HAP-1 (cell line): ENCODE measurements around the gene TMEM51.

Source experiments
- DNase-seq, 2 experiments: peaks; one replicate each; pipeline ENCODE4 v3.0.0-alpha.2; 2016 to 2020; ENCODE audit warnings: low spot score in 2 of 2
- H3K27me3 ChIP-seq: fragments of 250-450 bp; sonication (Bioruptor Pico); 2 replicates; pipeline ENCODE4 v1.5.1; 2020; ENCODE audit warnings: low read depth, mild to moderate bottlenecking, moderate library complexity
- H3K36me3 ChIP-seq: fragments of 250-450 bp; sonication (Bioruptor Pico); replicated peaks from 2 replicates; pipeline ENCODE4 v1.5.1; 2020; ENCODE audit warnings: mild to moderate bottlenecking
- H3K4me1 ChIP-seq: fragments of 250-450 bp; sonication (Bioruptor Pico); 2 replicates; pipeline ENCODE4 v1.5.1; 2020; ENCODE audit warnings: mild to moderate bottlenecking
- H3K4me3 ChIP-seq: fragments of 250-450 bp; sonication (Bioruptor Pico); 2 replicates; pipeline ENCODE4 v1.5.1; 2020; ENCODE audit warnings: mild to moderate bottlenecking, moderate library complexity
- H3K9me3 ChIP-seq: fragments of 250-450 bp; sonication (Bioruptor Pico); 2 replicates; pipeline ENCODE4 v1.5.1; 2020; ENCODE audit warnings: mild to moderate bottlenecking, moderate library complexity
- in situ Hi-C: fragments of 300-500 bp; cut with MboI; formaldehyde crosslinking; loops from 3 replicates; pipeline ENCODE4 v1.14.3; 2020; ENCODE audit warnings: low sequenced_read_pairs, inconsistent platforms, mixed read lengths

TMEM51 gene

DNA sequence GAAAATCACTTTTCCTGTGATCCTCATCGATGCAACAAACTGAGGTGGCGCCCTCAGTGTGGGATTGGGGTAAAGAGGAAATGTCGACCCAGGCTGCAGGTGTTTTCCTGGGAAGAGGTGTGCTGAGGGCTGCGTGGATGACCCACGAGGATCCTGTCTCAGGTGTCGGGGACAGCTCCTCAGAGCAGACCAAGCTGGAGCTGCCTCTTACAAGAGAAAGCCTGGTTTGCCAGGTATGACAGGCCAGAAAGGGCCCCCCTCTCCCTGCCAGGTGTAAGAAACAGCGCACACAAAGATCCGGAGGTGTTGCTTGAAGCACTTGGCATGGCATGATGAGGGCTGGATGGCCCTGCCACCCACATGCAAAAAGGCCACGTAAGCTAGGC lies 106.1 kb downstream of the TMEM51 start:
- H3K36me3 ChIP-seq: no peaks in the 10 kb centered on the region
- in situ Hi-C loops: no loop called here
- H3K4me3 ChIP-seq: no peak overlapping the region
- no peak for DNase-seq
- no peaks in the 10 kb centered on the region for H3K9me3 ChIP-seq
- no peaks in the 10 kb centered on the region for H3K27me3 ChIP-seq
- no peaks in the 10 kb centered on the region; the same call in 1 of the 2 replicates for H3K4me1 ChIP-seq

DNA sequence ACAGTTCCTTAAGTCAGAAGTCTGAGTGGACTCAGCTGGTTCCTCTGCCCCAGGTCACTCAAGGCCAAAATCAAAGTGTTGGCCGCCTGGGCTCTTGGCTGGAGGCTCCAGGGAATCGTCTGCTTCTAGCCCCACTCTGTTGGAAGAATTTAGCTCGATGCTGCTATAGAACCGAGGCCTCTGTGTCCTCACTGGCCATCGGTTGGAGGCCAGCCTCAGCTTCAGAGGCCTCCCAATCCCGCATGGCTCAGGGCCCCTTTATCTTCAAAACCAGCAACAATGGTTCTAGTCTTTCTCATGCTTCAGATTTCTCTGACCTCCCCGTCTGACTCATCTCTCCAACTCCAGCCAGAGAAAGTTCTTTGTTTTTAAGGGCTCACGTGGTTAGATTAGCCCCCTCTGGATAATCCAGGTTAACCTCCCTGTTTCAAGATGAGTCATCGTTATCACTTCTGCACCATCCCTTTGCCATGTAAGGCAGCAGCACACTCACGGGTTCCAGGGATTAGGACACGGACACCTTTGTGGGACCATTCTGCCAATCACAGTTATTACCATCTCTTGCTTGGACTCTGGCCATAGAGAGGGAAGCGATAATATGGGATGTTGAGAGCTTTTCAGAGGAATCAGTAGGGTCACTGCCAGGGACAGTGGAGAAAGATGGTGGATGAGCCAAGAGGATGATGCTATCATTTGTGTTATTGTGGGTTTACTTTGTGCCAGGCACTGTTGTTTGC lies 107.0 kb downstream of the TMEM51 start:
- Histone ChIP-seq H3K9me3 (0 out of 2 replicates have a peak, but pooled peaks cover 3% of the 10 kb centered on the region), H3K27me3 (no peaks in the 10 kb centered on the region), H3K4me1 (no peaks in the 10 kb centered on the region), H3K4me3 (no peak overlapping the region), H3K36me3 (no peaks in the 10 kb centered on the region)
- DNase-seq: no peak
- in situ Hi-C loops: no loop called here

GRCh38 chr1:15261155-15262002 lies 107.8 kb downstream of the TMEM51 start:
- Histone ChIP-seq H3K4me3 (no peak overlapping the region), H3K36me3 (no peaks in the 10 kb centered on the region), H3K9me3 (0 out of 2 replicates have a peak, but pooled peaks cover 3% of the 10 kb centered on the region), H3K27me3 (no peaks in the 10 kb centered on the region), H3K4me1 (no peaks in the 10 kb centered on the region)
- no peak for DNase-seq
- in situ Hi-C loops: no loop called here

- no peak for DNase-seq
- in situ Hi-C loops: no loop called here
- H3K4me1 ChIP-seq: no peaks in the 10 kb centered on the region
- no peak overlapping the region for H3K4me3 ChIP-seq
- H3K36me3 ChIP-seq: no peaks in the 10 kb centered on the region
- 0 out of 2 replicates have a peak, but pooled peaks cover 3% of the 10 kb centered on the region for H3K9me3 ChIP-seq
- no peaks in the 10 kb centered on the region for H3K27me3 ChIP-seq
Observed at GRCh38 chr1:15262003-15262377, 108.4 kb downstream of the TMEM51 start.

DNA sequence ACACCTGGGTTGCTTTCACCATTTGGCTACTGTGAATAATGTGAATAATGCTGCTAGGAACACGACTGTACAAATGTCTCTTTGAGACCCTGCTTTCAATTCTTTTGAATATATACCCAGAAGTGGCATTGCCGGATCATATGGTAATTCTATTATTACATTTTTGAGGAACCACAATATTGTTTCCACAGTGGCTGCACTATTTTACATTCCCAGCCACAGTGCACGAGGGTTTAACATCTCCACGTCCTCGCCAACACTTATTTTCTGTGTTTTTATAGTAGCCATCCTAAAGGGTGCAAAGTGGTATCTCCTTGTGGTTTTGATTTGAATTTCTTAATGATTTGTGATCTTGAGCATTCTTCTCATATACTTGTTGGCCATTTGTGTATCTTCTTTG lies 109.2 kb downstream of the TMEM51 start:
- Histone ChIP-seq H3K36me3 (no peaks in the 10 kb centered on the region), H3K9me3 (0 out of 2 replicates have a peak, but pooled peaks cover 3% of the 10 kb centered on the region), H3K4me3 (no peak overlapping the region), H3K4me1 (no peaks in the 10 kb centered on the region), H3K27me3 (no peaks in the 10 kb centered on the region)
- DNase-seq: no peak
- in situ Hi-C loops: no loop called here

DNA sequence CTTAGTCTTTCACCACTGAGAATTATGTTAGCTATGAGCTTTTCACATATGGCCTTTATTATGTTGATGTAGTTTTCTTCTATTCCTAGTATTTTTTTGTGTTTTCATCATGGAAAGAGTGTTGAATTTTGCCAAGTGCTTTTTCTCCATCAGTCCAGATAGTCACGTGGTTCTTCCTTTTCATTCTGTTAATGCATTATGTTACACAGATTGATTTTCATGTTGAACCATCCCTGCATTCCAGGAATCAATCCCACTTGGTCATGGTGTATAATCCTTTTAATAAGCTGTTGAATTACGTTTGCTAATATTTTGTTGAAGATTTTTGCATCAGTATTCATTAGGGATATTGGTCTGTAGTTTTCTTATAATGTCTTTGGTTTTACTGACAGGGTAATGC lies 111.2 kb downstream of the TMEM51 start:
- Histone ChIP-seq H3K9me3 (0 out of 2 replicates have a peak, but pooled peaks cover 3% of the 10 kb centered on the region), H3K4me3 (no peak overlapping the region), H3K36me3 (no peaks in the 10 kb centered on the region), H3K27me3 (no peaks in the 10 kb centered on the region), H3K4me1 (no peaks in the 10 kb centered on the region)
- in situ Hi-C loops: no loop called here
- DNase-seq: no peak
